SK-N-SH (cell line): ENCODE measurements around the gene CDIP1. TPM values are rescaled to one million over a fixed set of nuclear protein-coding genes. Genes with fewer than 3 reads are reported as not detected.
"Not testable (repeated sequence)": the region's sequence is repeated elsewhere in the genome, so short reads cannot be mapped to it uniquely, and the experiment has no call there.

Experiments
- CTCF ChIA-PET: fragments of 300-600, 350-600 bp; formaldehyde crosslinking; extraction: SDS; loops from one replicate; lab custom pipeline; 2021; lab: Yijun Ruan, JAX
- POLR2A ChIA-PET: fragments of 350-600 bp; sonication (Branson Sonifier 250); formaldehyde crosslinking; extraction: SDS; loops from one replicate; lab custom pipeline; 2020; ENCODE audit warnings: antibody characterized with exemption, inconsistent platforms; lab: Yijun Ruan, JAX
- DNase-seq: peaks from one replicate; pipeline ENCODE4 v3.0.0; 2012
- H2AFZ ChIP-seq: fragments of 200-600 bp; sonication (generic); 2 replicates; pipeline ENCODE4 v1.8.1; 2016; ENCODE audit warnings: antibody characterized with exemption, mild to moderate bottlenecking, low read depth
- H3F3A ChIP-seq: fragments of 200-600 bp; sonication (generic); replicated peaks from 2 replicates; pipeline ENCODE3; 2016; ENCODE audit warnings: antibody characterized with exemption, mild to moderate bottlenecking; ENCODE audit not compliant: insufficient read depth
- H3K27ac ChIP-seq, 2 experiments: fragments of 200-500 bp in 1 of 2; fragments of 200-600 bp in 1 of 2; sonication (Bioruptor generic) in 1 of 2; sonication (generic), shearing (Covaris generic) in 1 of 2; 2 replicates each; pipeline versions ENCODE4 v1.5.1 to v1.6.1; 2014 to 2016; ENCODE audit warnings: low read depth in 2 of 2, inconsistent platforms in 1 of 2, low read length in 1 of 2, mild to moderate bottlenecking in 1 of 2, mixed read lengths in 1 of 2
- H3K27me3 ChIP-seq: fragments of 200-600 bp; sonication (generic), shearing (Covaris generic); 2 replicates; pipeline ENCODE4 v1.6.1; 2016; ENCODE audit warnings: mixed run types; ENCODE audit not compliant: insufficient read depth
- H3K36me3 ChIP-seq, 2 experiments: fragments of 200-500 bp in 1 of 2; fragments of 200-600 bp in 1 of 2; sonication (Bioruptor generic) in 1 of 2; sonication (generic) in 1 of 2; replicated peaks in 1 of 2; 2 replicates each; pipeline versions ENCODE3 to v1.5.1; 2014 to 2016; ENCODE audit warnings: low read length in 1 of 2, mild to moderate bottlenecking in 1 of 2; ENCODE audit not compliant: insufficient read depth in 2 of 2, control insufficient read depth in 1 of 2
- H3K4me1 ChIP-seq, 2 experiments: fragments of 200-500 bp in 1 of 2; fragments of 200-600 bp in 1 of 2; sonication (Bioruptor generic) in 1 of 2; sonication (generic), shearing (Covaris generic) in 1 of 2; 2 replicates each; pipeline versions ENCODE4 v1.5.1 to v1.6.1; 2014 to 2016; ENCODE audit warnings: low read depth in 1 of 2, low read length in 1 of 2, mixed run types in 1 of 2; ENCODE audit not compliant: insufficient read depth in 2 of 2, control insufficient read depth in 1 of 2
- H3K4me2 ChIP-seq: fragments of 200-600 bp; sonication (generic), shearing (Covaris generic); 2 replicates; pipeline ENCODE4 v1.6.1; 2017; ENCODE audit warnings: mixed run types
- H3K4me3 ChIP-seq, 2 experiments: fragments of 200-500 bp in 1 of 2; fragments of 200-600 bp in 1 of 2; sonication (Bioruptor generic) in 1 of 2; sonication (generic), shearing (Covaris generic) in 1 of 2; 2 replicates each; pipeline versions ENCODE4 v1.5.1 to v1.8.1; 2014 to 2016; ENCODE audit warnings: low read depth in 2 of 2, inconsistent platforms in 1 of 2, low read length in 1 of 2, mild to moderate bottlenecking in 1 of 2, mixed read lengths in 1 of 2, moderate library complexity in 1 of 2
- H3K79me2 ChIP-seq: fragments of 200-600 bp; sonication (generic); 2 replicates; pipeline ENCODE4 v1.8.1; 2017; ENCODE audit warnings: mild to moderate bottlenecking; ENCODE audit not compliant: insufficient read depth
- H3K9ac ChIP-seq: fragments of 200-600 bp; sonication (generic); 2 replicates; pipeline ENCODE4 v1.6.1; 2017; ENCODE audit warnings: mixed run types
- H3K9me2 ChIP-seq: fragments of 200-600 bp; sonication (generic); 2 replicates; pipeline ENCODE4 v1.6.1; 2017; ENCODE audit warnings: mixed run types
- H3K9me3 ChIP-seq: fragments of 200-600 bp; sonication (generic); 2 replicates; pipeline ENCODE4 v1.6.1; 2017; ENCODE audit warnings: mixed run types, mild to moderate bottlenecking, moderate library complexity
- H4K20me1 ChIP-seq: fragments of 200-600 bp; sonication (generic); 2 replicates; pipeline ENCODE4 v1.6.1; 2017; ENCODE audit warnings: mild to moderate bottlenecking, mixed run types; ENCODE audit not compliant: insufficient read depth
- FOXJ3 ChIP-seq: sonication (generic); formaldehyde crosslinking; IDR thresholded peaks from 2 replicates; pipeline ENCODE4 v1.5.1; 2020; ENCODE audit warnings: mild to moderate bottlenecking, missing genetic modification reagents
- NFIC ChIP-seq: IDR thresholded peaks from 2 replicates; pipeline ENCODE4 v1.4.0; 2012; ENCODE audit warnings: borderline replicate concordance
- REST ChIP-seq: IDR thresholded peaks from 2 replicates; pipeline ENCODE4 v1.6.1; 2012; ENCODE audit warnings: mild to moderate bottlenecking, low read depth, low read length, moderate library complexity
- WGBS: methylation state at CpG from one replicate; pipeline ENCODE4 v1.1.6; 2017; ENCODE audit warnings: low lambda C conversion rate; 5-methylcytosine and 5-hydroxymethylcytosine counted together
- polyA plus RNA-seq, 3 experiments: library from polyadenylated mRNA; depleted of rRNA; stranded (reverse); fragments of >200 nt; gene quantifications; 2 replicates each; pipeline ENCODE4 v1.2.3, GENCODE V29; 2012

Gene CDIP1
- polyA plus RNA-seq, 1 of the 3 experiments (the other 2 are of a cell fraction), result 30.2 TPM

GRCh38 chr16:4574919-4575705 is 36.5 kb upstream of the CDIP1 start (continued):
- no peak for TF ChIP-seq REST
- TF ChIP-seq, all 33 proteins: peak for 0

- DNase-seq, H2AFZ ChIP-seq, H4K20me1 ChIP-seq, H3K79me2 ChIP-seq, H3K36me3 ChIP-seq, H3K4me2 ChIP-seq, H3K9me3 ChIP-seq, H3K4me1 ChIP-seq, H3K9ac ChIP-seq, POLR2A ChIA-PET, H3K4me3 ChIP-seq, H3K9me2 ChIP-seq, H3K27me3 ChIP-seq, H3K27ac ChIP-seq, H3F3A ChIP-seq: not testable (repeated sequence)
- CTCF ChIA-PET, result interaction anchor here (1.0 to 3.4 kb wide), 3 partner anchors 12 to 63 kb away, joined by 3 to 17 read pairs (median 5); no protein-coding TSS in a partner anchor
- 62% methylated on average over 7 of the region's 7 CpGs for WGBS
These were observed 35.4 kb upstream of the CDIP1 start for GRCh38 chr16:4573926-4574325.

GRCh38 chr16:4572715-4573114 is 34.1 kb upstream of the CDIP1 start:
- Histone ChIP-seq H3K4me2 (no peak overlapping the region), H2AFZ (no peak overlapping the region), H3K79me2 (no peaks in the 10 kb centered on the region), H3K9me2 (no peaks in the 10 kb centered on the region), H3K4me1 (no peaks in the 10 kb centered on the region), H3K27me3 (no peaks in the 10 kb centered on the region), H3K27ac (no peak overlapping the region), H4K20me1 (no peaks in the 10 kb centered on the region), H3K4me3 (no peak overlapping the region), H3F3A (no peaks in the 10 kb centered on the region), H3K9me3 (no peaks in the 10 kb centered on the region), H3K9ac (no peak overlapping the region), H3K36me3 (no peaks in the 10 kb centered on the region)
- no peak for DNase-seq
- TF ChIP-seq NFIC (no peak), FOXJ3 (no peak)
- CTCF ChIA-PET, result interaction anchor here (0.6 to 1.3 kb wide), 4 partner anchors 12 to 62 kb away, joined by 3 to 6 read pairs (median 4); no protein-coding TSS in a partner anchor
- POLR2A ChIA-PET, result no interaction called here
- 64% methylated on average over 4 of the region's 4 CpGs for WGBS
